HTR-8/SVneo (cell line): ENCODE measurements around the gene KLHL26.

Experiments
- DNase-seq: peaks from one replicate; pipeline ENCODE4 v3.0.0; 2011; ENCODE audit warnings: low spot score, mixed read lengths; ENCODE audit not compliant: insufficient read length
- FAIRE-seq: peaks from 2 replicates; lab custom pipeline; 2011; peaks lifted over from hg19 to GRCh38; lab: Jason Lieb, UNC

The KLHL26 gene

GRCh38 chr19:18660051-18660910 lies 23.5 kb downstream of the KLHL26 start:
- DNase-seq = peak; percentile 89
- peak; percentile 97 for FAIRE-seq

GRCh38 chr19:18660939-18661670 lies 24.3 kb downstream of the KLHL26 start:
- DNase-seq (no peak), FAIRE-seq (peak; percentile 40)

GRCh38 chr19:18662972-18663732 lies 26.3 kb downstream of the KLHL26 start:
- FAIRE-seq = peak; percentile 55
- DNase-seq = peak; percentile 53

- no peak for DNase-seq
- peak; percentile 4 for FAIRE-seq
Observed at GRCh38 chr19:18663940-18664530, 27.2 kb downstream of the KLHL26 start.

GRCh38 chr19:18665771-18666202 lies 29.0 kb downstream of the KLHL26 start:
- DNase-seq (no peak), FAIRE-seq (no peak)

- FAIRE-seq (no peak), DNase-seq (no peak)
Observed at GRCh38 chr19:18666317-18666716, 29.5 kb downstream of the KLHL26 start.

- no peak for FAIRE-seq
- DNase-seq = no peak
Observed at GRCh38 chr19:18666784-18667183, 30.0 kb downstream of the KLHL26 start.

- peak; percentile 69 for FAIRE-seq
- no peak for DNase-seq
Observed at GRCh38 chr19:18667531-18668251, 30.9 kb downstream of the KLHL26 start.

GRCh38 chr19:18668252-18668631 lies 31.4 kb downstream of the KLHL26 start:
- DNase-seq = no peak
- no peak for FAIRE-seq

- FAIRE-seq (no peak), DNase-seq (no peak)
Observed at GRCh38 chr19:18668744-18669523, 32.1 kb downstream of the KLHL26 start.

- DNase-seq (no peak), FAIRE-seq (no peak)
Observed at GRCh38 chr19:18669524-18669817, 32.6 kb downstream of the KLHL26 start.

GRCh38 chr19:18669883-18670282 lies 33.1 kb downstream of the KLHL26 start:
- no peak for DNase-seq
- FAIRE-seq = no peak

GRCh38 chr19:18670312-18670711 lies 33.5 kb downstream of the KLHL26 start:
- no peak for FAIRE-seq
- DNase-seq = no peak

GRCh38 chr19:18671303-18672043 lies 34.6 kb downstream of the KLHL26 start:
- DNase-seq (no peak), FAIRE-seq (peak; percentile 92)

- FAIRE-seq (no peak), DNase-seq (no peak)
Observed at GRCh38 chr19:18672044-18672451, 35.2 kb downstream of the KLHL26 start.

- FAIRE-seq = no peak
- no peak for DNase-seq
Observed at GRCh38 chr19:18672606-18673337, 35.9 kb downstream of the KLHL26 start.

GRCh38 chr19:18674616-18675015 lies 37.8 kb downstream of the KLHL26 start:
- DNase-seq = no peak
- no peak for FAIRE-seq

- FAIRE-seq (no peak), DNase-seq (no peak)
Observed at GRCh38 chr19:18675779-18676178, 39.0 kb downstream of the KLHL26 start.
